Activated CD8-positive, alpha-beta memory T cell treated with anti-CD3 and anti-CD28 coated beads, Interleukin-2, amount 50 U/mL, for 4 hours (primary cell): ENCODE measurements around the gene HRH3.

Source experiments
- DNase-seq: peaks from one replicate; pipeline ENCODE4 v3.0.0-alpha.2; 2020

The HRH3 gene

DNA sequence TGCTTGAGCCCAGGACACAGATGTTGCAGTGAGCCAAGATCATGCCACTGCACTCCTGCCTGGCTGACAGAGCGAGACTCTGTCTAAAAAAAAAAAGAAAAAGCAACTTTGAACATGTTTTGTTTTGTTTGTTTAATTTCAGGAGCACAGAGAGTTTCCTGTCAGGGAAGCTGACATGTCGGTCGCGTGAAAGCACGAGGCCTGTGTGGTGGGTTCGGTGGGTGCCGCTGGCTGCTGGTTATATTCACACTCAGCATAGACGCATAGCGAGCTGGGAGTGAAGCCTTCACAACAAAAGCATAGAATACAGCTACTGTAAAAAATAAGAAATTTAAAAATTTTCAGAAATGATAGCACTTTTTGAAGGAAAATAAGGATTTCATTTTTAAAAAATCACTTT is 22.8 kb downstream of the HRH3 start:
- no peak for DNase-seq

DNA sequence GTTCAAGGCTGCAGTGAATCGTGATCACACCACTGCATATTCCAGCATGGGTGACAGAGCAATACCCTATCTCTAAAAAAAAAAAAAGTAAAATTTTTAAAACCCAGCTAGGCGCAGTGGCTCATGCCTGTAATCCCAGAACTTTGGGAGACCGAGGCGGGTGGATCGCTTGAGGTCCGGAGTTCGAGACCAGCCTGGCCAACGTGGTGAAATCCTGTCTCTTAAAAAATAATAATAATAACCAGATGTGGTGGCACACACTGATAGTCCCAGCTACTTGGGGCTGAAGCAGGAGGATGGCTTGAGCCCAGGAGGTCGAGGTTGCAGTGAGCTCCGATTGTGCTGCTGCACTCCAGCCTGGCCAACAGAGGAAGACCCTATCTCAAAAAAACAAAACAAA is 23.8 kb downstream of the HRH3 start:
- no peak for DNase-seq

GRCh38 chr20:62195736-62196135 is 24.3 kb downstream of the HRH3 start:
- DNase-seq, result no peak

DNA sequence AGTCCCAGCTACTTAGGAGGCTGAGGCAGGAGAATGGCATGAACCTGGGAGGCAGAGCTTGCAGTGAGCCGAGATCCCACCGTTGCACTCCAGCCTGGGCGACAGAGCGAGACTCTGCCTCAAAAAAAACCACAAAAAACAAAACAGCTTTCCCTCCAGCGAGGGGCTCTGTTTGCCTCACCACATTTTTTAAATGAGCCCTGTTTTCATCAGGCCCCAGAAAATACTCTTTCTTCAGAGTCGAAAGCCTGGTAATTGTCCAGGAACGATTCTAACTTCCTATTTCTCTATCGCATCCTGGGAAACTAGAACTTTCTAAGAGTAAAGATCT is 25.0 kb downstream of the HRH3 start:
- no peak for DNase-seq

DNA sequence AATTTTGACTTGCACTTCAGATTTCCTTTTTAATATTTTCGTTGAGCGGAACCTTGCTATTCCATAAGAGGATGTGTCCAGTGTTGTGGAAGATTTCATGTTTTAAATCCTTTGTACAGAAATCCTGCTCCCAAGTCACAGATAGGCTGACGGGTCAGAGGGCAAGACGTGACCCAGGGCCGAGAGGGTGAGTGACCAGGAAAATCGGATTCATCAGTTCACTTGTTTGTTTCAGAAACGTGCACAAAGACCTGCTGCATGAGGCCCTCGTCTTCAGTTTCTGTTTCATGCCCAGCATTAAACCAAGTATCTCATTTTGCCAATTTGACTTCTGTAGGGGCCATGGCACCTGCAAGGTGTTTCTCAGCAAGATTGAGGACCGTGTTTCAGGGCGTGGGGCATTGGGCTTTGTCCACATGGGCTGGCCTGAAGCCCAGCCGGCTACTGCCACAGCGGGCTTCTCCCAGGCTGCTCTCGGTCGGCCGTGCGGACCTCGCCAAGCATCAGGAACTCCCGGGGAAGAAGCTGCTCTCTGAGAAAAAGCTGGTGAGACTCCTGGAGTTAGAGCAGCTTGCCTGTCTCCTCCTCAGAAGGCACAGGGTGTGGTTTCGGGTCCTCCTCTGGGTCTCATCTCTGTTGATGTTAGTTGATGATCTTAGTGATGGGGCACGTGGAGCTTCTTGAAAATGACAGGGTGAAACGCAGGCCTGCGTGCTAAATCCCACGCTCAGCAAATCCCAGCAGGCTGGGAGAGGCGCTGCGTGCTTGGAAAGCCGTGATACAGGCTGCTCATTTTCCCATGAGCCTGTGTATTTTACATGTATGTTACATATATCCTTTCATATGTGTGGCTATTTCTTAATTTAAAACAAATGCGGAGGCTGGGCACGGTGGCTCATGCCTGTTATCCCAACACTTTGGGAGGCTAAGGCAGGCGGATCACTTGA is 26.7 kb downstream of the HRH3 start:
- DNase-seq, result no peak

DNA sequence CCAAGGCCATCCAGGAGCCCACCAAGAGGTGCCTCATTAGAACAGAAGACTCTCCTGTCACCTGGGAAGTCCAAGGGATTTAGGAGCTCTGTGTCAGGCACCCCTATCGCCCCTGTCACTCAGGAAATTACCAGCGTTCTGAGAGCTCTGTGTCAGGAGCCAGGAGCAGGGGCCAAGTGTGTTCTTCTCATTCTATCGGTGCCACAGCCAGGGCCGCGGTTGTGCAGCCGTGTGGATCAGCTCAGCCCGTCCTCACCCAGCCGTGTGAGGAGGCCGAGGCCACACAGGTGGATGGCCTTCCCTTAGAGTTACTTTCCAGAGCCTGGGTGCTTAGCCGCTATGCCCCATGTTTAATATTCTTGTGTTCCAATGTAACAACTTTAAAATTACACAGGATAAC is 27.4 kb downstream of the HRH3 start:
- DNase-seq, result no peak

DNA sequence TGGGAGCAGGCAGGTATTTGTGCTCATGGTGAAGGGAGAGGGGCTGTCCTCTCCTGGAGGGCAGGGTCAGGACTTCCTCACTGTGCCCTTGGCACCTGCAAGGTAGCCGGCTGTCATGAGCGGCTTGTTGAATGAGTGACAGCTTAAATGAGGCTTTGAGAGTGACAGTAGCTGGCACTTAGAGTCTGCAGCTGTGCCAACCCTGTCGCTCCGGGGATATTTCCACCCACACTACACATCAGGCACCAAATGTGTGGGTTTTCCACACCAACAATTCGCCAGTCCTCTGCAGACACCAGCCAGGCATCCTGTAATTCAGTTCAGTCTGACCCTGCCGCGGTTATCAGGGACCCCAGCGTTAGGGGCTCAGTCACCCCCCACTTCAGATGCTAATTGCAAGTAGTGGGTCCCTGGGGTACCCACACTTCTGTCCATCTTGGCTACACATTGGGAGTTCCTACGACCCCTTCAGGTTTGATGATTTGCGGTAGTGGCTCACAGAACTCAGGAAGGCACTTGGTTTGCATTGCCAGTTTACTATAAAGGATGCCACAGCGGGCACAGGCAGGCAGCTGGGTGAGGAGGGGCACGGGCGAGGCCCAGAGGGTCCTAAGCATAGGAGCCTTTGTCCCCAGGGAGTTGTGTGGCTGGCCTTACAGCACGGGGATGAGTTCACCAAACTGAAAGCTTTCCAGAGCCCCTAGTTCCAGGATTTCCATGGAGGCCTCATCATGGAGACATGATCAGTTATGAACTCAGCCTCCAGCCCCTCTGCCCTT is 28.1 kb downstream of the HRH3 start:
- DNase-seq, result no peak

- no peak for DNase-seq
These were observed 29.3 kb downstream of the HRH3 start for GRCh38 chr20:62190639-62191411.

GRCh38 chr20:62186887-62187866 is 32.9 kb downstream of the HRH3 start:
- no peak for DNase-seq

DNA sequence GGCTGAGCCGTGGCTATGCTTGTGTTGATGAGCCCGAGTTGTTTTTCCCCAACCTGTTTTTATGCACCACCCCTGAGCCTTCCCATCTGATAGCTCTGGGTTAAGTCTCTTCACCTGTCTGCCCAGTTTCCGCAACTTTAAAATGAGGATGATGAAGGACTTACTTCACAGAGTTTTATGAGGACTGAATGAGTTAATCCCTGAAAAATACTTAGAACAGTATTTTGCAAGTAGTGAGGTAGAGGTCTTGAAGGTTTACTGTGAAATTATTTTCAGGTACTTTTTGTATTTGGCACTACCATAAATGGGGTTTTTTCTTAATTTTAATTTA is 34.0 kb downstream of the HRH3 start:
- no peak for DNase-seq

DNA sequence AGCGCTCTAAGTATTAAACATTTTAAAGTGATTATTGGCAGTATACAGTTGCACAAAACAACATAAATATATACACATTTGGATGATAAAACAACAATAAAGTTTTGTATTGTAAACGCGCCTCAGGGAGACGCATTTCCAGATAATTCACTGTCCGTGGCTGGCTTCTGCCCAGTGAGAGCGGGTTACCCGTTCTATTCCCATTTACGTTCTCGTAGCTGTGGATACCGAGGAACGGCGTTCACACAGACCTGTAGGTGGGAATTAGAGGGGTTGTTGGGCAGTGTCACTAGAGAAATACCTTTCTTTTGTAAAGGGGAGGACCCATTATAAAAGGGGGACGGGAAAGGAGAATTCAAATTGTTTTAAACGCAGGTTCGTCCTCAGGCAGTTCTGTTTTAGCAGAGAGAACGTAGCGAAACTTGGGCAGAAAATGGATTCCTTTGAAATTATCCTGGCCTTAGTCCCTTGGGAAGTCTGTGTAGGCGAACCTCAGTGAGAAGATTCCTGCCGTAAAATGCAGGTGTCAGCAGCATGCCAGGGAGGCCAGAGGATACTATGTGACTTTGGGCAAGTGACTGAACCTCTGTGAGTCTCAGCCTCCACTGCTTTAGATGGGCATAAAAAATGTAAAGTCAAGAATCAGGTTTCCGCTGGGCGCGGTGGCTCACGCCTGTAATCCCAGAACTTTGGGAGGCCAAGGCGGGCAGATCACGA is 36.5 kb downstream of the HRH3 start:
- no peak for DNase-seq

- DNase-seq, result peak; percentile 92
These were observed 37.3 kb downstream of the HRH3 start, which contains the start of gene MTG2 for GRCh38 chr20:62182469-62183425. TSS of gene MTG2 (plus strand) at chr20:62183028. CDS start at chr20:62193421, 10,393 bp downstream.

- no peak for DNase-seq
These were observed 38.3 kb downstream of the HRH3 start for GRCh38 chr20:62181808-62182207.

GRCh38 chr20:62179162-62179504 is 40.9 kb downstream of the HRH3 start:
- DNase-seq, result no peak

GRCh38 chr20:62178316-62179161 is 41.5 kb downstream of the HRH3 start:
- no peak for DNase-seq

- DNase-seq, result no peak
These were observed 42.8 kb downstream of the HRH3 start for GRCh38 chr20:62177307-62177706.

- no peak for DNase-seq
These were observed 43.2 kb downstream of the HRH3 start for GRCh38 chr20:62176866-62177265.

DNA sequence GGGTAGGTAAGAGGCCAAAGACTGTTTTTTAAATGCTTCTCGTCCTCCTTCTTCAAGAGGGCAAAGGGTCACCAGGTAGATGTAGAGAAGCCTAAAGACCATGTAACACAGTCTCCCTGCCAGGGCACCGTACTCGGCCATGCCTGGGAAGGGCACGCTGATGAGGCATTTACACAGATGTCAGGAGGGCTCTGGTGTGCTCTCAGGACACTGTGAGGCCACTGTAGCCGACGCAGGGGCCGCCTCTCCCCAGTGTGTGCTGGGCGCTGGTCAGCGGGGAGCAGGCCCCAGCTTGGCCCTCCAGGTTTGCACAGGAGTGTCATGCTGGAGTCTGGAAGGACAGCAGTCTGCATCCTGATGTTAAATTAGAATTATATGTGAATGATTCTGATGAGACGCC is 44.4 kb downstream of the HRH3 start:
- no peak for DNase-seq

- no peak for DNase-seq
These were observed 45.0 kb downstream of the HRH3 start for GRCh38 chr20:62174870-62175624.
